Medulla oblongata (tissue), 1 donor: Measurements from ENCODE around the gene DUSP14.
A peak's percentile ranks its signal among the peaks of the same experiment; 100 is the strongest.
"Not testable (repeated sequence)": the region's sequence is repeated elsewhere in the genome, so short reads cannot be mapped to it uniquely, and the experiment has no call there.

ENCODE experiments used
- DNase-seq: peaks from one replicate; pipeline ENCODE4 v3.0.0-alpha.2; 2015; ENCODE audit errors: extremely low spot score

The DUSP14 gene

GRCh38 chr17:37483311-37484039 lies 6.2 kb upstream of the DUSP14 start:
- no peak for DNase-seq

- DNase-seq = no peak
Measured at GRCh38 chr17:37485938-37486570, 3.6 kb upstream of the DUSP14 start.

GRCh38 chr17:37488009-37488604 lies 1.6 kb upstream of the DUSP14 start:
- peak; percentile 60 for DNase-seq

GRCh38 chr17:37488607-37489196 lies 989 bp upstream of the DUSP14 start:
- peak; percentile 78 for DNase-seq

DNA sequence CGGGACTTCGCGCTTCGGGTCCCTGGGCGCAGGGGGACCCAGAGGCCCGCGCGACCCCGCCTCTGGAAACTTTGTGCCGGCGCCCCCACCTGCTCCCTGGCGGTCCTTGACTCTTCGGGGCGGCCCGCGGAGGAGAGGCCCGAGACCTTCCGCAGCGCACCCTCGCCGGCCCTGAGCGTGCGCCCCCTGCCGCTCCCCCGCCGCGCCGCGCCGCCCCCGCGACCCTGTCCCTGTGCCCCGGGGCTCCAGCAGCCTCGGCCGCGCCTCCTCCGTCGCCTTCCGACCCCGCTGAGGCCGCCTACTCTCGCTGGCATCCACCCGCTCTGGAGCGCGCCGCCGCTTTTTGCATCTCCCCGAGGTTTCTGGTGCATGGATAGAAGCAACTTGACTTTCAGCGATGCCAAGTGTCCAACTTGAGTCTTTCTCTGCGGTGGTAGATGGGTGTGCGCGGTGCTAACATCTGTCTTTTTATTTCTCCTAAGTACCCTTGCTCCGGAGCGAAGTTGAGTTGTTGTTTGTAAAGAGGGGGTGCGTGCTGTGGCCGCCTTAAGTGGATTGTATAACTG lies 414 bp downstream of the DUSP14 start:
- DNase-seq = peak; percentile 41

GRCh38 chr17:37490638-37491614 lies 1.2 kb downstream of the DUSP14 start:
- peak; percentile 65 for DNase-seq

DNA sequence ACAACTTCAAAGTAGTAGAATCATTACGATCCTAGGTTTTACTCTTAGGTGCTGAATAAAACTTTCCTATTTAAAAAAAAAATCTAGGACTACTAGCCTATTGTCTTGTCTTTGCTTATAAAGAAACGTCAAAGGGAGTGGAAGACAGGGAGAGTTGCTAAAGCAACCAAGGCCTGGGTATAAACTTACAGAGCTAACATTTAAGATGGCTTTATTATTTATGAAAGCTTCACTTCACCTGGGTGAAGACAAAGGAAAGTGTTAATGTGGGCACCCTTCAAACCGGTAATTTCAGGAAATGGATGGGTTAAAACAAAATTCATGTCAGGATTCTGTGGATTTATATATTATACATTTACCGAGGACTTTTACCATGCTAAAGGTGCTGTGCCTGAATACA lies 2.5 kb downstream of the DUSP14 start:
- DNase-seq = no peak

DNA sequence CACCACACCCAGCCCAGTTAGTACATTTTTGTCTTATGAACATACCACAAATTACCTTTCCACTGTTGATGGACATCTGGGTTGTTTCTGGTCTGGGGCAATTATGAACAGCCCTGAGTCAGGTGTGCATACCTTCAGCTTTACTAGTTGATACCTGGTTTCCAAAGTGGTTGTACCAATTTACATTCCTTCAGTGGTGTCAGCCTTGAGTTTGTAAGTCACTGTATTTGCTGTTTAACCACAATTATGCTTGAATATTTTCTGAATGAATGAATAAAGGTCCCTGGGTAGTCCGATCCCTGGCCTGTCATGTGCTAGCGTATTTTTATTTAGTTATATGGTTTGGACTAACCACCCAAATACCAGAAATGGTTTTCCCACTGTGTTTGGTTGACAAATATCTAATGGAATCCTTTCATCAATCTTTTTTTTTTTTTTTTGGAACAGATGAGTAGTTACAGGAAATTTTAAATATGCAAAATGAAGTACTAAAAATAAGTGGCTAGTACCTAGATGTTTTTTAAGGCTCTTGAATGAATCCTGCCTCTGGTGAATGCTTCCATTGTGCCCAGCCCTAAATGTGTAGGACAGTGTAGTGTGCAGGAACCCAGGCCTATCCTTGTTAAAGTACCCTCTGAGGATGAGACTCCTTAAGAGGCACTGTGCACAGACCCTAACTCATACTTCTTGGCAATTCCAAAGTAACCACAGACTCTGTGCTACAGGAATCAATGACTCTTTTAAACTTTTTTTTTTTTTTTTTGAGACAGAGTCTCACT lies 3.7 kb downstream of the DUSP14 start:
- no peak for DNase-seq

GRCh38 chr17:37494401-37494831 lies 4.7 kb downstream of the DUSP14 start:
- DNase-seq = no peak

- no peak for DNase-seq
Measured at GRCh38 chr17:37494971-37495370, 5.3 kb downstream of the DUSP14 start.

GRCh38 chr17:37500378-37500777 lies 10.7 kb downstream of the DUSP14 start:
- DNase-seq = no peak

- no peak for DNase-seq
Measured at GRCh38 chr17:37502009-37502936, 12.6 kb downstream of the DUSP14 start.

DNA sequence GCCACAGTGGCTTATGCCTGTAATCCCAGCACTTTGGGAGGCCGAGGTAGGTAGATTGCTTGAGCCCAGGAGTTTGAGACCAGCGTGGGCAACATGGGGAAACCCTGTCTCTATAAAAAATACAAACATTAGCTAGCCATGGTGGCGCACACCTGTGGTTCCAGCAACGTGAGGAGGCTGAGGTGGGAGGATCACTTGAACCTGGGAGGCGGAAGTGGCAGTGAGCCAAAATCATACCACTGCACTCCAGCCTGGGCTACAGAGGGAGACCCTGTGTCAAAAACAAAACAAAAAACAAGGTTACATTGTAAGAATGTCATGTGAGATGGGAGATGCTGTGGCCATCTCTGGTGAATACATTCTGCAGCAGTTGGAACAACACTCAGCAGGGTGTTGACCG lies 13.5 kb downstream of the DUSP14 start:
- DNase-seq = no peak

DNA sequence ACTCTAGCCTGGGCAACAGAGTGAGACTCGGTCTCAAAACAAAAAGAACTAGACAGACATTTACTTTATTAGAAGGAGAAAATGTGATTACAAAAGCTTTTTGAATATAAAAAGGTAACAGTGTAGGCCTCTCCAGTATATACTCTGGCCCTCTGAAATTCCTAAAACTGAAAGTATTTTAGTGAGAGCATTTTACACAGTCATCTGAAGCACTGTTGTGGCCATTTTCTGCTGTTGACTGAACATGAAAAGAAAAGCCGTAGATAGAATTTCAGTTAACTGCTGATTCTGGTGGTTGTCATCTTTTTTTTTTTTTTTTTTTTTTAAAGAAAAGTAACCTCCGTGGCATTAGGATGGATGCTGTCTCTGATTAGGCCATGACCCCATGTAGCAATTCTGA lies 15.6 kb downstream of the DUSP14 start:
- no peak for DNase-seq

GRCh38 chr17:37506678-37507077 lies 17.0 kb downstream of the DUSP14 start:
- peak; percentile 8 for DNase-seq

DNA sequence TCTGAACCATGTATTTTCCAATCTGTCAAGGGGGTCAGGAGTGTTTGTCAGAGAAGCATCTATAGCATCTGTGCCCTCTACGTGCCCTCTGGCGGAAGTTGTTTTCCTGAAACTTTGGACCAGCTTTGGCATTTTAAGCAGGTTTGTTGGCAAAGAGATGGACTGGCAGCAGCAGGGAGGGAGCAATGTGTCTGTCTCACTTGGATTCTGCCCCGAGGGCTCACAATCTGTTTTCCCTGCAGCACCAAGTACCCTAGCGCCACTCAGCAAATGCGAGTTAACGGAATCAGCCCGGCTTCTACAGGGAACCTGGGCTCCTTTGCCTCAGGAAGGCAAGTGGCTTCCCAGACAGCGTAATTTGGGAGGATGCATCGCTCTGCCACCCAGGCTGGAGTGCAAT lies 17.4 kb downstream of the DUSP14 start:
- peak; percentile 12 for DNase-seq

GRCh38 chr17:37510056-37510455 lies 20.4 kb downstream of the DUSP14 start:
- no peak for DNase-seq

DNA sequence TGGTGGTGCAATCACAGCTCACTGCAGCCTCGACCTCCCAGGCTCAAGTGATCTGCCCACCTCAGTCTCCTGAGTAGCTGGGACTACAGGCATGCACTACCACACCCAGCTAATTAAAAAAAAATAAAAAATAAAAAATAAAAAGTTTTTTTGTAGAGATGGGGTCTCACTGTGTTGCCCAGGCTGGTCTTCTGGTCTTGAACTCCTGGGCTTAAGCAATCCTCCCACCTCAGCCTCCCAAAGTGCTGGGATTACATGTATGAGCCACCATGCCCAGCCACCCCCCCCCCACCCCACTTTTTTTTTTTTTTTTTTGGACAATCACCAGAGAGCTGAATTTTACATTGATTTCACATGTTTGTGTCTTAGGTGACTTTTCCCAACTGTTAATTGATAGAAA lies 22.0 kb downstream of the DUSP14 start:
- DNase-seq = not testable (repeated sequence)

- DNase-seq = no peak
Measured at GRCh38 chr17:37512442-37513068, 22.9 kb downstream of the DUSP14 start.
